Skin epidermis (tissue), 12 donors: ENCODE measurements around the gene NDUFAF3.
A peak's percentile ranks its signal among the peaks of the same experiment; 100 is the strongest.

Experiments used
- H3K27ac ChIP-seq, 21 experiments: fragments of 200-600 bp; sonication (generic) in 11 of 21; one replicate each; pipeline ENCODE4 v1.5.0; 2020; ENCODE audit warnings: mild to moderate bottlenecking in 3 of 21, inconsistent platforms in 2 of 21, moderate library complexity in 2 of 21
- H3K4me3 ChIP-seq, 7 experiments: fragments of 200-600 bp; sonication (generic) in 2 of 7; one replicate each; pipeline ENCODE4 v1.5.0; 2020; ENCODE audit warnings: inconsistent platforms in 2 of 7, mild to moderate bottlenecking in 2 of 7, moderate library complexity in 1 of 7

The NDUFAF3 gene

GRCh38 chr3:49021813-49022687, at the start of gene NDUFAF3:
Gene NDUFAF3, plus strand, starts transcription at chr3:49022121. Its CDS starts 24 bp downstream, at chr3:49022145.
- Histone ChIP-seq H3K4me3 (peak within 1 kb of the TSS; percentile 76 to 97 (median 82)), H3K27ac (peak within 1 kb of the TSS; percentile 92 to 100 (median 99))

GRCh38 chr3:48974076-48974864, 47.7 kb upstream of the NDUFAF3 start:
- Histone ChIP-seq H3K4me3 (no peak overlapping the region), H3K27ac (no peak overlapping the region)

- Histone ChIP-seq H3K27ac (no peak overlapping the region), H3K4me3 (no peak overlapping the region)
Observed at GRCh38 chr3:48979451-48979850, 42.5 kb upstream of the NDUFAF3 start.

- H3K4me3 ChIP-seq, result no peak overlapping the region
- no peak overlapping the region for H3K27ac ChIP-seq
Observed at GRCh38 chr3:48980295-48980694, 41.6 kb upstream of the NDUFAF3 start.

- Histone ChIP-seq H3K4me3 (no peak overlapping the region), H3K27ac (no peak overlapping the region)
Observed at GRCh38 chr3:48982016-48982415, 39.9 kb upstream of the NDUFAF3 start.

- Histone ChIP-seq H3K4me3 (no peak overlapping the region), H3K27ac (peak overlapping the region in 1 of 21 experiments; percentile 6)
Observed at GRCh38 chr3:48982686-48983085, 39.2 kb upstream of the NDUFAF3 start.

GRCh38 chr3:48983096-48983495, 38.8 kb upstream of the NDUFAF3 start:
- H3K27ac ChIP-seq, result no peak overlapping the region
- no peak overlapping the region for H3K4me3 ChIP-seq

GRCh38 chr3:48984663-48985062, 37.3 kb upstream of the NDUFAF3 start:
- no peak overlapping the region for H3K27ac ChIP-seq

GRCh38 chr3:48985831-48986376, 36.0 kb upstream of the NDUFAF3 start:
- Histone ChIP-seq H3K27ac (no peak overlapping the region), H3K4me3 (no peak overlapping the region)

More at GRCh38 chr3:48984663-48985062, 37.3 kb upstream of the NDUFAF3 start:
- no peak overlapping the region for H3K4me3 ChIP-seq

- Histone ChIP-seq H3K27ac (peak overlapping the region; percentile 10 to 95 (median 86)), H3K4me3 (peak overlapping the region; percentile 53 to 93 (median 78))
Observed at GRCh38 chr3:48989126-48989795, 32.7 kb upstream of the NDUFAF3 start.

GRCh38 chr3:48989796-48990635, 31.9 kb upstream of the NDUFAF3 start, which contains the start of gene P4HTM:
Gene P4HTM, plus strand, starts transcription at chr3:48990241. Its CDS starts 16 bp downstream, at chr3:48990257.
- Histone ChIP-seq H3K4me3 (peak within 1 kb of the TSS; percentile 53 to 93 (median 78)), H3K27ac (peak within 1 kb of the TSS; percentile 10 to 95 (median 86))

GRCh38 chr3:48990636-48991469, 31.1 kb upstream of the NDUFAF3 start:
- H3K27ac ChIP-seq, result peak overlapping the region in 20 of 21 experiments; percentile 56 to 95 (median 86)
- H3K4me3 ChIP-seq, result peak overlapping the region; percentile 53 to 93 (median 78)

GRCh38 chr3:48991851-48992545, 29.9 kb upstream of the NDUFAF3 start:
- Histone ChIP-seq H3K4me3 (peak overlapping the region in 1 of 7 experiments; percentile 62), H3K27ac (peak overlapping the region in 11 of 21 experiments; percentile 80 to 95 (median 89))

GRCh38 chr3:48993834-48994233, 28.1 kb upstream of the NDUFAF3 start:
- Histone ChIP-seq H3K4me3 (no peak overlapping the region), H3K27ac (no peak overlapping the region)

GRCh38 chr3:48996640-48997039, 25.3 kb upstream of the NDUFAF3 start:
- Histone ChIP-seq H3K4me3 (no peak overlapping the region), H3K27ac (no peak overlapping the region)

GRCh38 chr3:48997102-48997635, 24.8 kb upstream of the NDUFAF3 start:
- no peak overlapping the region for H3K27ac ChIP-seq

More at GRCh38 chr3:48997102-48997635, 24.8 kb upstream of the NDUFAF3 start:
- H3K4me3 ChIP-seq, result no peak overlapping the region
